ENCODE measurements around the gene SPTBN5. TPM values are rescaled to one million over a fixed set of nuclear protein-coding genes. Genes with fewer than 3 reads are reported as not detected.

The SPTBN5 gene
- 0.53 and 0.55 TPM in 2 replicates for polyA plus RNA-seq (2013)

- no CpG with 5 or more reads among the region's 15 CpGs for WGBS (ENCODE audit: extremely low coverage, insufficient coverage, insufficient read length)
- H3K4ac ChIP-seq (ENCODE audit: low read depth, low read length), result no peak within 1 kb of the TSS
- H4K12ac ChIP-seq (ENCODE audit: low read depth, low read length), result no peak within 1 kb of the TSS
- peaks cover 12 to 14% of the 10 kb centered on the region in 2 experiments for H3K4me1 ChIP-seq (ENCODE audit: control insufficient read depth in 1 of 2, insufficient read depth in 2 of 2, low read length in 2 of 2)
- H3K9me3 ChIP-seq (ENCODE audit: insufficient read depth, low read depth, low read length), result peaks cover 6% of the 10 kb centered on the region
- no peak within 1 kb of the TSS for H3K27ac ChIP-seq (ENCODE audit: low read depth, low read length)
- H2BK5ac ChIP-seq (ENCODE audit: low read depth, low read length, poor library complexity), result no peak within 1 kb of the TSS
- no peak within 1 kb of the TSS for H3K4me2 ChIP-seq (ENCODE audit: low read length)
- no peak within 1 kb of the TSS for H3K4me3 ChIP-seq (ENCODE audit: low read depth, low read length)
- H3K14ac ChIP-seq (ENCODE audit: low read length), result peak within 1 kb of the TSS; percentile 4
- no peaks in the 10 kb centered on the region for H3K79me2 ChIP-seq (ENCODE audit: control insufficient read depth, insufficient read depth, low read length, poor library complexity)
- peak within 1 kb of the TSS; percentile 23 for H4K8ac ChIP-seq (ENCODE audit: low read depth, low read length)
- no peak within 1 kb of the TSS for H3K18ac ChIP-seq (ENCODE audit: low read length)
- peak within 1 kb of the TSS; percentile 23 for H2AFZ ChIP-seq (ENCODE audit: insufficient read depth, low read length, poor library complexity)
- no peaks in the 10 kb centered on the region for H3K27me3 ChIP-seq (ENCODE audit: insufficient read depth, low read length)
- peaks cover 2 to 4% of the 10 kb centered on the region in 2 experiments for H3K36me3 ChIP-seq (ENCODE audit: control insufficient read depth in 1 of 2, insufficient read depth in 2 of 2, low read length in 2 of 2)
- H2AK5ac ChIP-seq (ENCODE audit: low read length), result peak within 1 kb of the TSS; percentile 42
- no peak within 1 kb of the TSS for H3K9ac ChIP-seq (ENCODE audit: low read length)
- H2BK12ac ChIP-seq (ENCODE audit: low read length), result no peak within 1 kb of the TSS
- DNase-seq, result no peak
- peaks cover 2% of the 10 kb centered on the region for H3K79me1 ChIP-seq (ENCODE audit: low read length)
- no peak within 1 kb of the TSS for H2BK120ac ChIP-seq (ENCODE audit: insufficient read depth, low read length, poor library complexity)
- H4K91ac ChIP-seq (ENCODE audit: low read depth, low read length), result no peak within 1 kb of the TSS
- H3K23ac ChIP-seq (ENCODE audit: low read length), result no peak within 1 kb of the TSS
Measured at GRCh38 chr15:41893422-41894250, at the start of gene SPTBN5. Gene SPTBN5 (minus strand): TSS chr15:41894053. CDS start chr15:41893497, 556 bp downstream.

DNA sequence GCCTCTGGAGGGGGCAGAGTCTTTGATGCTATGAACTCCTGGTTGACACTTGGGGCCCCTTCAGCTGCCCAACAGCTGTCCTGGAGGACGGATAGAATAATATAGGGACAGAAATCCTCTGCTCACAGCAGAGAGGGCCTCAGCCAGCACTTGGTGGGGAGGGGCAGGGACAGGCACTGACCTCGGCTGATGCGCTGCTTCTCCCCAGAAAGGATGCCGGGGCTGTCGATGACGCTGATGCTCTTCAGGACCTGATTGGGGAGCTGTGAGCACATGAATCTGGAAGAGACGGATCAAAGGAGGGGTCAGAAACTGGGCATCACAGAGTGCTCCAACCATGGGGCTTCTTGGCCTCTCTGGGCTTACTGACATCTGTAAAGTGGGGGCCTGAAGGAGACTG lies 49.0 kb upstream of the SPTBN5 start:
- no CpG with 5 or more reads among the region's 7 CpGs for WGBS (ENCODE audit: extremely low coverage, insufficient coverage, insufficient read length)
- Histone ChIP-seq H3K27me3 (ENCODE audit: insufficient read depth, low read length) (no peaks in the 10 kb centered on the region), H4K8ac (ENCODE audit: low read depth, low read length) (no peak overlapping the region), H3K4me3 (ENCODE audit: low read depth, low read length) (no peak overlapping the region), H3K4ac (ENCODE audit: low read depth, low read length) (no peak overlapping the region), H2AK5ac (ENCODE audit: low read length) (peak overlapping the region; percentile 22), H3K27ac (ENCODE audit: low read depth, low read length) (no peak overlapping the region), H3K9ac (ENCODE audit: low read length) (no peak overlapping the region), H3K79me1 (ENCODE audit: low read length) (peaks cover 27% of the 10 kb centered on the region), H3K9me3 (ENCODE audit: insufficient read depth, low read depth, low read length) (peaks cover 2% of the 10 kb centered on the region), H3K18ac (ENCODE audit: low read length) (no peak overlapping the region), H3K23ac (ENCODE audit: low read length) (no peak overlapping the region), H4K91ac (ENCODE audit: low read depth, low read length) (peak overlapping the region; percentile 20), H3K4me2 (ENCODE audit: low read length) (no peak overlapping the region), H3K14ac (ENCODE audit: low read length) (peak overlapping the region; percentile 6), H3K4me1 (ENCODE audit: control insufficient read depth in 1 of 2, insufficient read depth in 2 of 2, low read length in 2 of 2) (peaks cover 25 to 40% of the 10 kb centered on the region in 2 experiments), H2AFZ (ENCODE audit: insufficient read depth, low read length, poor library complexity) (no peak overlapping the region), H2BK120ac (ENCODE audit: insufficient read depth, low read length, poor library complexity) (no peak overlapping the region), H3K79me2 (ENCODE audit: control insufficient read depth, insufficient read depth, low read length, poor library complexity) (peaks cover 9% of the 10 kb centered on the region), H2BK5ac (ENCODE audit: low read depth, low read length, poor library complexity) (no peak overlapping the region), H3K36me3 (ENCODE audit: control insufficient read depth in 1 of 2, insufficient read depth in 2 of 2, low read length in 2 of 2) (peaks cover 8 to 9% of the 10 kb centered on the region in 2 experiments), H2BK12ac (ENCODE audit: low read length) (peak overlapping the region; percentile 25), H4K12ac (ENCODE audit: low read depth, low read length) (no peak overlapping the region)
- DNase-seq, result no peak

GRCh38 chr15:41941644-41942415 lies 48.0 kb upstream of the SPTBN5 start:
- no peak overlapping the region for H4K12ac ChIP-seq (ENCODE audit: low read depth, low read length)
- H3K27ac ChIP-seq (ENCODE audit: low read depth, low read length), result no peak overlapping the region
- WGBS (ENCODE audit: extremely low coverage, insufficient coverage, insufficient read length), result no CpG with 5 or more reads among the region's 22 CpGs
- H3K27me3 ChIP-seq (ENCODE audit: insufficient read depth, low read length), result no peaks in the 10 kb centered on the region
- no peak overlapping the region for H2AFZ ChIP-seq (ENCODE audit: insufficient read depth, low read length, poor library complexity)
- no peak overlapping the region for H3K4ac ChIP-seq (ENCODE audit: low read depth, low read length)
- peaks cover 5% of the 10 kb centered on the region for H3K79me2 ChIP-seq (ENCODE audit: control insufficient read depth, insufficient read depth, low read length, poor library complexity)
- peaks cover 23% of the 10 kb centered on the region for H3K79me1 ChIP-seq (ENCODE audit: low read length)
- peak overlapping the region; percentile 22 for H4K8ac ChIP-seq (ENCODE audit: low read depth, low read length)
- no peak overlapping the region for H3K4me3 ChIP-seq (ENCODE audit: low read depth, low read length)
- peak overlapping the region; percentile 19 for H2BK12ac ChIP-seq (ENCODE audit: low read length)
- H3K4me2 ChIP-seq (ENCODE audit: low read length), result no peak overlapping the region
- H3K23ac ChIP-seq (ENCODE audit: low read length), result no peak overlapping the region
- H3K9me3 ChIP-seq (ENCODE audit: insufficient read depth, low read depth, low read length), result peaks cover 2% of the 10 kb centered on the region
- H2BK120ac ChIP-seq (ENCODE audit: insufficient read depth, low read length, poor library complexity), result no peak overlapping the region
- peaks cover 8 to 9% of the 10 kb centered on the region in 2 experiments for H3K36me3 ChIP-seq (ENCODE audit: control insufficient read depth in 1 of 2, insufficient read depth in 2 of 2, low read length in 2 of 2)
- peak overlapping the region; percentile 18 for H3K14ac ChIP-seq (ENCODE audit: low read length)
- no peak overlapping the region for H3K9ac ChIP-seq (ENCODE audit: low read length)
- peak overlapping the region; percentile 52 for H3K18ac ChIP-seq (ENCODE audit: low read length)
- H3K4me1 ChIP-seq (ENCODE audit: control insufficient read depth in 1 of 2, insufficient read depth in 2 of 2, low read length in 2 of 2), result peaks cover 21 to 37% of the 10 kb centered on the region in 2 experiments
- peak overlapping the region; percentile 30 for H2AK5ac ChIP-seq (ENCODE audit: low read length)
- no peak for DNase-seq
- H4K91ac ChIP-seq (ENCODE audit: low read depth, low read length), result peak overlapping the region; percentile 2
- no peak overlapping the region for H2BK5ac ChIP-seq (ENCODE audit: low read depth, low read length, poor library complexity)

GRCh38 chr15:41940441-41940857 lies 46.6 kb upstream of the SPTBN5 start:
- Histone ChIP-seq H2AFZ (ENCODE audit: insufficient read depth, low read length, poor library complexity) (no peak overlapping the region), H3K4ac (ENCODE audit: low read depth, low read length) (no peak overlapping the region), H3K9me3 (ENCODE audit: insufficient read depth, low read depth, low read length) (peaks cover 2% of the 10 kb centered on the region), H4K12ac (ENCODE audit: low read depth, low read length) (no peak overlapping the region), H3K14ac (ENCODE audit: low read length) (no peak overlapping the region), H2BK5ac (ENCODE audit: low read depth, low read length, poor library complexity) (no peak overlapping the region), H3K4me2 (ENCODE audit: low read length) (no peak overlapping the region), H3K4me3 (ENCODE audit: low read depth, low read length) (no peak overlapping the region), H3K36me3 (ENCODE audit: control insufficient read depth in 1 of 2, insufficient read depth in 2 of 2, low read length in 2 of 2) (peaks cover 9 to 10% of the 10 kb centered on the region in 2 experiments), H3K9ac (ENCODE audit: low read length) (no peak overlapping the region), H3K18ac (ENCODE audit: low read length) (no peak overlapping the region), H3K27me3 (ENCODE audit: insufficient read depth, low read length) (no peaks in the 10 kb centered on the region), H2BK12ac (ENCODE audit: low read length) (no peak overlapping the region), H2BK120ac (ENCODE audit: insufficient read depth, low read length, poor library complexity) (no peak overlapping the region), H3K27ac (ENCODE audit: low read depth, low read length) (no peak overlapping the region), H3K79me1 (ENCODE audit: low read length) (peaks cover 19% of the 10 kb centered on the region), H2AK5ac (ENCODE audit: low read length) (no peak overlapping the region), H4K8ac (ENCODE audit: low read depth, low read length) (no peak overlapping the region), H3K23ac (ENCODE audit: low read length) (no peak overlapping the region), H3K4me1 (ENCODE audit: control insufficient read depth in 1 of 2, insufficient read depth in 2 of 2, low read length in 2 of 2) (peaks cover 22 to 27% of the 10 kb centered on the region in 2 experiments), H4K91ac (ENCODE audit: low read depth, low read length) (no peak overlapping the region), H3K79me2 (ENCODE audit: control insufficient read depth, insufficient read depth, low read length, poor library complexity) (peaks cover 5% of the 10 kb centered on the region)
- WGBS (ENCODE audit: extremely low coverage, insufficient coverage, insufficient read length), result no CpG with 5 or more reads among the region's 13 CpGs
- no peak for DNase-seq

Data from trophoblast cell (in vitro differentiated cells and primary cell).